HG02678 (cell line): ENCODE data around the gene LDLRAD4.

Source experiments
- ATAC-seq: cut with Tn5 transposase; IDR thresholded peaks from one replicate; pipeline ENCODE4 v1.9.1; 2021; ENCODE audit warnings: mild to moderate bottlenecking, moderate library complexity; ENCODE audit not compliant: unreplicated experiment

Gene LDLRAD4

DNA sequence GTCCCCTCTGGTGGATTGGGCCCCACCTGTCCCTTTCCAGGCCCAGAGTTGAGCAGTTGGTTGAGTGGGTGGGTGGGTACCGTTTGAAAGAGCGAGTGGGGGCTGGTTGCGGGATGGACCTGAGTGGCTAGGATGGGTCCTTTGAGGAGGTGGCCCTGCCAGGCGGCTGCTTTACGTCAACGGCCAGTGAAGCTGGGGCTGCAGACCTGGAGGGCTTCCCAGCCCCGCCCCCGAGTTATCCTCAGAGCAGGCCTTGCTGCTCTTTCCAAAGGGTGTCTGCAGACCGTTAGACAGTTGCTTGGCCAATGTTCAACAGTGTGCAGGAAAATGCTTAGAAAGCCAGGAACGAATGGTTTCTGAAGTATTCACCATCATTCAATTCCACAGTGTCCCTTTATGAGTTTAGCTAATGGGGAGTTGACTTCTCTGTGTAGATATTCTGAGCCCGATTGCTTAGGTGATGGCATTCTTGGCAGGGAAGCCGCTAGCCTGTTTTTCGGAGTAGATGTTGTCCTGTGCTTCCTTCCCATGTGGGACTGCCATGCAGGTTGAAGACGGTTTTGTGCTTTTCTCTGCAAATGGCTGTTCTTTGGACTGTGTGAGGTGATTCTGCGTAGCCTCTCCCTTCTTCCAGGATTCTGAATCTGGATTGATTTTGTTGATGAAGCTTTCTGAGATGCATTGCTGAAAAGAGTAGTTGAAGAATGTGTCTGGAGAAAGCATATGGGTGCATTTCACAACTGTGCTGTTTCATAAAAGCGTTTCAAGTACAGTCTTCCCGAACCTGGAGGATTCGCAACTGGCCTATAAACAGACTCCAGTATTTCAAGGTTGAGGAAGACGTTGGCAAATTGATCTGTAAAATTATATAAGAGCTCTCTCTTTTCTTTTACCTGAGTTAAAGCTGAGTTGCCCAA lies 45.8 kb downstream of the LDLRAD4 start:
- no peak for ATAC-seq

DNA sequence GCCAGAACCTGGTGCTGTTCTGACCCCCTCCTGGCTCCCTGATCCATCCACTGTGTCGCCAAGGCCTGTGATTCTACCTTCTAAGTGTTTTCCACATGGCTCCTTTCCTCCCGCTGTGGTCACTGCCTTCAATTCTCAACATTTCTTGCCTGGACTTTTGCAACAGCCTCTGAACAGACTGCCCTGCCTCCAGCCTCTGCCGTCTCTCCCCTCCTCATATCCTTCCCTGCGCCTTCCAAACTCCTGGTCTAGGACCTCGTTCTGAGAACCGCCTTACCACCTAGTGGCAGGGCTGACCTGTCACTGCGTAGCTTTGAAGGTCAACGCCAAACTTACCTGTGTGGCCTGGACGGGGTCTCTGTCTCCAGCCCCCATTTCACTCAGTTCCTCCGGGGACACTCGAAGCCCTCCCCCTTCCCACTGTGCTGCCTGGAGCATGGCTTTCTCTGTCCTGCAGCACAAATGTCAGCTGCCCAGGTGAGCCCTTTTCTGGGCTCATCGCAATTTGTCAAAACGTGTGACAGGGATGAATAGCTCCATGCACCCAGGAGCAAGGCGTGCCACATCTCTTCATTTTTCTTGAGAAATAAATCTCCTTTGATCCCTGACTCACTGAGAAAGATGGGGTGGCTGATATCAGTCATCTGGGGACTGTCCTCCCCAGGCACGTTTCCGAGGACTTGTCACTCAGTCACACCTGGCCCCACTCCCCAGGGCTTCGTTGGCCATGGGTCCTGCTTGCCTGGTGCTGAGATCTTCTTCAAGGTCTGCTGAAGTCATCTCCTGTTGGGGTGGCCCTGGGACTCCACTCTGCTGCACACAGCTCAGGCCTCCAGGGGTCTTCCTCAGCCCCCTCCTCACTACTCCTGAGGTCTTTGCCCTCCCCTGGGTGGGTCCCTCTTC lies 46.7 kb downstream of the LDLRAD4 start:
- no peak for ATAC-seq

DNA sequence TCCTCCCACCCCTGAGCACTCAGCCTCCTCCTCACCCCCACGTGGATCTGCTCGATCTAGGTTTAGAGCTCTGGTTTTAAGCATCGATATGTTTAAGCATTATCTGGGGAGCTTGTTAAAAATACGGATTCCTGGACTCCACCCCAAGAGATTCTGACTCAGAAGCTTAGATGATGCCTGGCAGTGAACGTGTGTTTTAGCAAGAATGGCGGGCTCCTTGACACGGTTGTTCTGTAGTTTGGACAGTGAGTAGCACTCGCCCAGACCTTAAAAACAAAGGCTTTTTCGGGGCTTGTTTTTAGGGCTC lies 47.3 kb downstream of the LDLRAD4 start:
- no peak for ATAC-seq

GRCh38 chr18:13266218-13267100 lies 47.9 kb downstream of the LDLRAD4 start:
- no peak for ATAC-seq

- ATAC-seq, result no peak
These were observed 48.9 kb downstream of the LDLRAD4 start for GRCh38 chr18:13267431-13267873.

DNA sequence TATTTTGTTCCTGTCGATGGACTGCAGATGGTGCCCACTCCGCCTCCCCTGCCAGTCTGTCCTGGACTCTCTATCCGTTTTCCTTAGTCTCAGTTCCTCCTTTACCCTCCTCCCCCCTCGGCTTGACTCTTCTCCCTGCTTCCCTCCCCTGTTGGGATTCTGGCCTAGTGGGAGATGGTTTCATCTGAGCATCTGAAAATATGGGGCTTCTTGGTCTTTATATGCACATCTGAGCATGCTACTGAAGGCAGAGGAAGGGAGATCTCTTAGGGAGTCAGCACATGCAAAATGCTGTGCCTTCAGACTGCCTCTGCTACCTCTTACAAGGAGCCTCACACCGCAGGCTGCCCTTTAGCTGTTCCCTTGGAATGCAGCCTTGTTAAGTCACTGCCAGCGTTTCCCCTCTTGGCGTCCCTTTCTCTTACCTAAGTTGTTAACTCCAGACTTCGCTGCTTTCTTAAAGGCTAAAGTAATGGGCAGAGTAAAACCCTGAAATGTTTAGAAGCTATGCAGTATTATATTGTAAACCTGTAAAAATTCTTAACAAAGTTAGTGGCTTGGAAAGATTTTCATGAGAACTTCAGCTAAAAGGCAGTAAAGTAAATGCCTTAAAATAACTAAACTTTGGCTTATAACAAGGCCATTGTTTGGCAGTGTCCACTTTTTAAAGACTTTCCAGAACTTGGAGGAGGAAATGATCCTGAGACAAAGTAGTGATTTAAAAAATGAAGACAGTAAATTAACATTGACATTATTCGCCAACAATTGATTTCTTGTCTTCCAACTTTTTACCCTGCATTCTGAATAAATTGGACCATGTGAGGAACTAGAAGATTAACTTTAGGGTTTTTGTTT lies 49.8 kb downstream of the LDLRAD4 start:
- no peak for ATAC-seq

DNA sequence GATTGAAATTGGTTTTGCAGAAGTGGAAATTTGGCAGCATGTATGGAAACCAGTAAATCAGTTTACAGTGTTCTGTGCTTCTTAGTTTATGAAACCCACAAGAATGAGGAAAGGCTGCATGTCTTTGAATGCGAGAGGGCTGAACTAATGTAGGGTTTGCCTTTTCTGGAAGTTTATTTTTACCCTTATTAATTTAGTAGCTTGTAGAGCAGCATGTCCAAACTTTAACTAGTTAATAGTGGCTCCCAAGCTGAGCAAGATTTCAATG lies 50.4 kb downstream of the LDLRAD4 start:
- no peak for ATAC-seq

DNA sequence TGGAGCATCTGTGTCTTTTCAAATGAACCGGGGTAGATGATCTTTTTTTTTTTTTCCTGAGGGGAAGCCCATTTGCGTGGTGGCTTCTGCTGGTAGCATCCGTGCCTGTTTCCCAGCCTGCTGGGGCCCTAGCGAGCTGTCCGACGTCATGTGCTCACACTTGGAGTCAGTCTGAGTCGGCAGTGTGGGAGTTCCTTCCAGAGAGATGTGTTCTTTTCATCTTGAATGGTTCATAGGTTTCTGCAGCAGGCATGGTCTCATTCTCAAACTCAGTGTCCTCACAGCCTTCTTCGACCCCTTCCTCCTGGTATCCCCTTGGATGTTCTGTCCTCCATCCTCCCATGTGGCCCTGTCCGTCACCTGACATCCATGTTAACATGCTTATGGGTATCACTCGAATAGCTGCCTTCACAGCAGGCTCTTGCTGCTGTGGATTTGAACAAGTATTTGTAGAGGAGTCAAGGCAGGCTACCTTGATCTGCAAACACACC lies 51.0 kb downstream of the LDLRAD4 start:
- ATAC-seq, result no peak

DNA sequence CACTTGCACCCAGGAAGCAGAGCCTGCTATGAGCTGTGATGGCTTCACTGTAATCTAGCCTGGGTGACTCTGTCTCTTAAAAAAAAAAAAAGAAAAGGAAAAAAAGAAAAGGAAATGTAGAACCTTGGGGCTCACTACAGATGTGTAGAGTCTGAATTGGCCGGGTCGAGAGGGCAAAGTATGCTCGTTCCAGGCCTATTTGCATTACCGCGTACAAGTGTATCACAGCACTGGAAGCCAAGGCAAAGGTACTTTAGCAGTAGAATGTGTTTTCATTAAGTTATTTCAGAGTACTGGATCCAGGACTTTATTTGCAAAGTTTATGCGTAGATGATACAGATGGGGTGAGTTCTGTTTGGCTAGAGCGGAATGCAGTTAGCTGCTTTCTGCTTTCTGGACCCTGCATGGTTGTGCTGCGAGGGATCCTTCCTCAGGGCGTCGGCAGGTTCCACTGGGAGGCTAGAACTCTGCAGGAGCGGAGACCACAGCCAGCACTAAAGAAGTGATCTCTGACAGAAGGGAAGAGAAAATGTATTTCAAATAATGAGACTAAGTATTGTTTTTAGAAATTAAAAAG lies 51.8 kb downstream of the LDLRAD4 start:
- ATAC-seq, result no peak

DNA sequence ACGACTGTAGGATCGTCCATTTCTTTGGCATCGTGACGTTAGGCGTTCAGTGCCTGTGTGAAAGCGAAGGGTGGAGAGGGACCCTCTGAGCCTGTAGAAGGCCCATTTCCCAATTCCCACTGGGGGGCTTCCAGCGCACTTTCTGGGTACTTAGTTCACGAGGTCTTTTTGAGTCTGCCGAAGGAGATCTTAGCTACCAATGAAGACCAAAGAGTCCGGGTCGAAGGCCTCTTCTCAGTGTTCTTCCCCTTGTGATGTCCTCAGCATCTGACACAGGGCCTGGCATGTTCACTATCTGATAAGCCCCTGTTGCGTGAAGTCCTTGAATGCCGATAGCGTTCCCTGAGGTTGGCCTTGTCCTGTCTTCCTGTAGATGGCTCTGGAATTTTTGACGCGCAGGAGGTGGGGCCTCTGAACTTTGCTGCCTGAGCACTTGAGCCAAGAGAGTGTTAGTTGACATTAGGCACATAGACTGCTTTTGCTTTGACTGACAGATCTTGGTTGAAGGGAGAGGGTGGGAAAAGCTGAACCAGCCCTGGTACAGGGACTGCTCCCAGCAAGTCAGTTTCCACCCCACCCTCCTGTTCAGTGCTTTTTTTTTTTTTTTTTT lies 52.8 kb downstream of the LDLRAD4 start:
- no peak for ATAC-seq

- ATAC-seq, result no peak
These were observed 53.9 kb downstream of the LDLRAD4 start for GRCh38 chr18:13272416-13272815.

- ATAC-seq, result no peak
These were observed 55.2 kb downstream of the LDLRAD4 start for GRCh38 chr18:13273800-13274199.

GRCh38 chr18:13275075-13275474 lies 56.5 kb downstream of the LDLRAD4 start:
- ATAC-seq, result no peak

DNA sequence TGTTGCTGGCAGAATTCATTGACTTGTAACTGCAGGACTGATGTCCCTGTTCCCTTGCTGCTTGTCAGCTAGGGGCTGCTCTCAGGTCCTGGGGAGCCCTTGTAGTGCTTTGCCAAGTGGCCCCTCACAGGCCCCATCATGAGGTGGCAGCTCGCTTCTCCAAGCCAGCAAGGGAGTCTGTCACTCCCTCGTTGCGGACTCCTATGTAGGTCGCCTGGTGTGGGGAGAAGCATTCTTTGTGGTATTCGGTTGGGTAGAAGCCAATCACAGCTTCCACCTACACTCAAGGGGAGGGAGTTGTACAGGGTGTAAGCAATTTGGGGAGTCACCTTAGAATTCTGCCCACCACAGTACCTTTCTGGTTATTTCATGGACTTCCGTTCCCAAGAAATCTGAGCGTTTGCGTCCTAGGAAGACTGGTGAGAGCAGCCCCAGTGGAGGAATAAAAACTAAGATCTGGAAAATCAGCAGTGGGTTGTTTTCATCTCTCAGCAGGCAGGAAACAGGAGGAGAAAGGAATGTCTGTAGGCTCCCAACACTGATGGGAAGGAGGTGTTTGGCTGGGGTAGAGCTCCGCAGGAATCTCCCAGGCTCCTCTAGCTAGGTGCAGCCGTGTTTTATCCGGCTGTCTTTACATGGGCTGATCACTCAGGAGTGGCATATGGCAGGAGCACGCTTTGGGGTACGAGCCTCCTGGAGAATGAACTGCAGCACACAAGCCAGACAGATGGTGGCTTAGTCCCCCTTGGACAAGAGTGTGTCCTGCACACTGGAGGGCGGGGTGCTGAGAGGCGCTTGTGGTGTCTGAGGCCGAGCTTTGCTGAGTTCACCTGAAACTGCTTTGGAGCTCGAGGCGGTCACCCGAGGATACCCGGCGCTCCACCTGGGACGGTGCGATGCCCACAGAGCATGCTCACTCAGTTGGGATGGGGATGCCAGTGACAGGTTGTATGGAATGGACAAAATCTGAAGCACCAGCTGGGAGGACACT lies 58.3 kb downstream of the LDLRAD4 start:
- ATAC-seq, result no peak

DNA sequence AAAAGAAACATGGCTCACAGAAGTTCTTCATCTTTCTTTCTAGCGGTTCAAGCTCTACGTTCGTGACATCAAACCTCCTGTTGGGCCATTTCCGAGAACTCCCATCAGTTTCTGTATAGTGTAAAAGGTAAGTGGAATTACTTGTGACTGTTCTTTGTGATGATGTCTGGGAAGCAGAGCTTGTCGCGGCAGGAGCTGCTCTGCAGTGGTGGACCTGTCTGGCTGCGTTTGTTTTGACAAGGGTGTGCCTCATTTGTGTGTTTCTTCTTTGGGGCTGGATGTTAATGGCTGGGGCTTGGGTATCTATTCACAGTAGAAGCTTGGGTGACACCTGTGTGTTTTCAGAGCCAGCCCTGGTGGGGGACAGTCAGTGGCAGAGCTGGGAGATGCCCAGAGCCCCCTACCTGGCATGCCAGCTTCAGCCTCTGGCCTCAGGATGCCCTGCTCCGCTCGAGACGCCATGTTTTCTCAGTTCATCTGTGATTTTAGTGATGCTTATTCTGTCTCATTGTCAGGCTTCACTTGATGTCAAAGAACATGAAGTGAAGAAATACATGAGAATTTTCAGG lies 59.6 kb downstream of the LDLRAD4 start:
- ATAC-seq, result no peak

DNA sequence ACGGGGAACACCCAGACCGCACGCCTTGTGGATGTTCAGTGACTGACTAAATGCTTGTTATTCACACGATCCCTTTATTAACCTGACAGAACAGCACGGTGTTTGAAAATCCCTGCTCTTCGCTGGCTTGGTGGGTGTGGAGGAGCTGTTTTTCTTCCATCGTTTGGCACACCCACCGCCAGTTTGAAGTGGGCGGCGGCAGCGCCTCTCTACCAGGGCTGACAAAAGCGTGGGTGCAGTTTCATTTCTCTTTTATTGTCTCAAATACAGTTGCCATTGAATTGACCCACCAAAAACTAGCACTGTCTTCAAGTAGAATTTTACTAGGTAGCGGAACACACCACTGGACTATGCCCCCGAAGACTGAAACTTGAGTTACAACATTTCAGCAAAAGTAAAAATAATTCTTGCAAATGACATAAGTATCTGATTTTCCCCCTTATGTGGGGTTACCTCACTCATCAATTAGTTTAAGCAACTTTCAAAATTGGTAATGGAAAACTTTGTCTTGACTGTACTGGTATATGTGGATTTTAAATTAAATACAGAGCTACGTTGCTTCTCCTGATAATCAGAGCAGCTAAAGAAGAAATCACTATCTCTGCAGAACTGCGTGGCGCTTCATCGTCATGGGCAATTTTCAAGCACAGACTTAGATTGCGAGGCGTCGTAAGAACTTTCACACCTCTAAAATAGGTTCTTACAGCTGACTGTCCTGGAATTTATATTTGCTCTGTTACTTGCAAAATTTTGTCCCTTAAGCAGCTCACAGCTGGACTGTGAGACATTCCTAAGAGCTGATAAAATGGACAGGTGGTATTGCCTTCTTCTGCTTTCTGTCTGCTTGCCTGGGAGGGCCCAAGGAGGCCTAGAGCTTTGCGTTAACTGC lies 60.9 kb downstream of the LDLRAD4 start:
- no peak for ATAC-seq
